Peyer's patch (tissue), 4 donors: ENCODE results near the gene CLASP1.
"Not testable (repeated sequence)": the region's sequence is repeated elsewhere in the genome, so short reads cannot be mapped to it uniquely, and the experiment has no call there.

Experiments used
- POLR2A ChIP-seq, 2 donors: fragments of 450-650 bp; IDR thresholded peaks; one replicate each; pipeline ENCODE4 v1.5.1; 2017; ENCODE audit warnings: antibody characterized with exemption in 2 of 2, mild to moderate bottlenecking in 2 of 2, moderate library complexity in 2 of 2
- TF ChIP-seq, protein P1 (sequence below), 6 experiments: fragments of 450-650 bp in 4 of 6; fragments of 200-600 bp in 2 of 6; sonication (generic) in 1 of 6; IDR thresholded peaks; one replicate each; pipeline ENCODE4 v1.5.1; 2017 to 2019; ENCODE audit warnings: antibody characterized with exemption in 6 of 6, mild to moderate bottlenecking in 3 of 6, moderate library complexity in 1 of 6

DNA sequence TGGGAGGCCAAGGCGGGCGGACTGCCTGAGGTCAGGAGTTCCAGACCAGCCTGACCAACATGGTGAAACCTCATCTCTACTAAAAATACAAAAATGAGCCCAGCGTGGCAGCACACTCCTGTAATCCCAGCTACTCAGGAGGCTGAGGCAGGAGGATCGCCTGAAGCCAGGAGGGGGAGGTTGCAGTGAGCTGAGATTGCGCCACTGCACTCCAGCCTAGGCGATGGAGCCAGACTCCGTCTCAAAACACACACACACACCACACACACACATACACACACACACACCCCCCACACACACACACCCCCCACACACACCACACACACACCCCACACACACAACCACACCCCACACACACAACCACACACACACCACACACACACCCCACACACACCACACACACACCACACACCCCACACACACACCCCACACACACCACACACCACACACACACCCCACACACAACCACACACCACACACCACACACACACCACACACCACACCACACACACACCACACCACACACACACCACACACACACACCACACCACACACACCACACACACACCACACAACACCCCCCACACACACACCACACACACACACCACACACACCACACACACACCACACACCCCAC, 170.8 kb downstream of the CLASP1 start:
- TF ChIP-seq, protein P1, sequence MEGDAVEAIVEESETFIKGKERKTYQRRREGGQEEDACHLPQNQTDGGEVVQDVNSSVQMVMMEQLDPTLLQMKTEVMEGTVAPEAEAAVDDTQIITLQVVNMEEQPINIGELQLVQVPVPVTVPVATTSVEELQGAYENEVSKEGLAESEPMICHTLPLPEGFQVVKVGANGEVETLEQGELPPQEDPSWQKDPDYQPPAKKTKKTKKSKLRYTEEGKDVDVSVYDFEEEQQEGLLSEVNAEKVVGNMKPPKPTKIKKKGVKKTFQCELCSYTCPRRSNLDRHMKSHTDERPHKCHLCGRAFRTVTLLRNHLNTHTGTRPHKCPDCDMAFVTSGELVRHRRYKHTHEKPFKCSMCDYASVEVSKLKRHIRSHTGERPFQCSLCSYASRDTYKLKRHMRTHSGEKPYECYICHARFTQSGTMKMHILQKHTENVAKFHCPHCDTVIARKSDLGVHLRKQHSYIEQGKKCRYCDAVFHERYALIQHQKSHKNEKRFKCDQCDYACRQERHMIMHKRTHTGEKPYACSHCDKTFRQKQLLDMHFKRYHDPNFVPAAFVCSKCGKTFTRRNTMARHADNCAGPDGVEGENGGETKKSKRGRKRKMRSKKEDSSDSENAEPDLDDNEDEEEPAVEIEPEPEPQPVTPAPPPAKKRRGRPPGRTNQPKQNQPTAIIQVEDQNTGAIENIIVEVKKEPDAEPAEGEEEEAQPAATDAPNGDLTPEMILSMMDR (IDR thresholded peaks at IDR 0.05) = not testable (repeated sequence)
- TF ChIP-seq POLR2A (IDR thresholded peaks at IDR 0.05) = not testable (repeated sequence)
